ENCODE results near the gene CABLES2. TPM values are rescaled to one million over a fixed set of nuclear protein-coding genes. Genes with fewer than 3 reads are reported as not detected.

CABLES2 gene
- total RNA-seq, 1 experiment from 2014 or later: 8.9 TPM

- peaks cover 94% of the 10 kb centered on the region for H3K79me2 ChIP-seq (ENCODE audit: insufficient read depth, low read length)
- H3K36me3 ChIP-seq (ENCODE audit: control insufficient read depth in 1 of 2, insufficient read depth in 2 of 2, low read length in 2 of 2): peaks cover 0 to 2% of the 10 kb centered on the region in 2 experiments; a peak in 1 of 4 replicates
- peaks cover 81 to 96% of the 10 kb centered on the region in 2 experiments for H3K4me1 ChIP-seq (ENCODE audit: control insufficient read depth in 1 of 2, insufficient read depth in 2 of 2, low read length in 2 of 2)
- intact Hi-C loops (cut with micrococcal nuclease): no loop called here
- ChIA-PET RAD21 (ENCODE audit: low non-redundant PET in 1 of 2, low total read pairs in 2 of 2, uncharacterized antibody in 2 of 2, unreplicated experiment in 2 of 2) (interaction anchor here in 1 of 2 experiments (0.5 kb wide), 1 partner anchor 12 kb away, joined by 5 read pairs; no protein-coding TSS in a partner anchor), CTCF (no interaction called here), POLR2A (no interaction called here)
- H4K20me1 ChIP-seq (ENCODE audit: insufficient read depth): no peaks in the 10 kb centered on the region
- peak overlapping the region; percentile 23 to 44 for H3K4me3 ChIP-seq (replicated peaks in 1 of 2; ENCODE audit: low read depth in 1 of 2, low read length in 2 of 2)
- no peak for DNase-seq (ENCODE audit: low read depth, low spot score)
- H3K27ac ChIP-seq (ENCODE audit: low read depth, low read length): peak overlapping the region; percentile 98
- H3K27me3 ChIP-seq (ENCODE audit: insufficient read depth, low read length): no peaks in the 10 kb centered on the region
- H3K4me2 ChIP-seq (ENCODE audit: low read length): peak overlapping the region; percentile 100
- H3K9me3 ChIP-seq (ENCODE audit: control insufficient read depth in 1 of 2, insufficient read depth in 1 of 2, low read depth in 1 of 2, low read length in 2 of 2): no peaks in the 10 kb centered on the region
- H2AFZ ChIP-seq (ENCODE audit: low read depth, low read length, poor library complexity, severe bottlenecking): no peak overlapping the region
- H3K9ac ChIP-seq (ENCODE audit: low read length): peak overlapping the region; percentile 94
- BruUV-seq (replicated peaks): no TSS peak
- no peak for TF ChIP-seq RAD21 (IDR thresholded peaks at IDR 0.05; ENCODE audit: low read depth)
- TF ChIP-seq ZFX (IDR thresholded peaks at IDR 0.05): peak; percentile 23; the same call in 1 of the 2 replicates
- no peaks in the 10 kb centered on the region for H3K9me2 ChIP-seq (ENCODE audit: insufficient read depth)
- ATAC-seq: peak; percentile 28
Measured at GRCh38 chr20:62360854-62361798, 46.0 kb downstream of the CABLES2 start.

DNA sequence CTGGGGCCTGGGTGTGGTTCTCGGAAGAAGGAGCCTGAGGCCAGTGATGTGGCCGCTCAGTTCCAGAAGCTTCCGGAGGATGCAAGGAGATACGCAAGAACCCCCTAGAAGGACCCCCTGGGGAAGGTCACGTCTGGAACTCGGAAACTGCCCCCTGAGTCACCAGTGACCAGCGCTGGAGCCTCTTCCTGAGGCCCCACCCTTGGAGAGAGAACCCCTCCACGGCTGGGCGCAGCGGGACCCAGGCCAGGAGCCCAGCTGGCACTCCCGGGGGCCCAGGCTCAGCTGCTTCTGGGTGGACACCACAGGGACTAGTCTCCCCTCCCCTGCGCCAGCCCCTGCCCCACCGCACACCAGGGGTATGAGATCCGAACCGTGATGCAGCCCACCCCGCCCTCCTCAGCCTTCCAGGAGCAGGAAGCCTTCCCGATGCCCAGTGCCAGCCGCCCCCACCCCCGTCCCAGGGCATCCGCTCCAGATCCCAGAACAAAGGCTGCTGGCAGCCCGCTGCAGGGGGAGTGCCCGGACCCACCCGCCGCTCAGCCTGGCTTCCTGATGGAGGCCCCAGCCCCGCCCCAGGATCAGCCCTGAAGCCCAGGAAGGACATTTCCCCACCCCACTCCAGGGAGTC is 47.5 kb downstream of the CABLES2 start:
- peak; percentile 73 for DNase-seq (ENCODE audit: low read depth, low spot score)
- H3K36me3 ChIP-seq (ENCODE audit: control insufficient read depth in 1 of 2, insufficient read depth in 2 of 2, low read length in 2 of 2): peaks cover 0 to 5% of the 10 kb centered on the region in 2 experiments; a peak in 2 of 4 replicates
- peak overlapping the region; percentile 55 for H3K9ac ChIP-seq (ENCODE audit: low read length)
- H3K79me2 ChIP-seq (ENCODE audit: insufficient read depth, low read length): peaks cover 94% of the 10 kb centered on the region
- TF ChIP-seq SIN3A (IDR thresholded peaks at IDR 0.05; ENCODE audit: low read depth) (no peak), SP1 (IDR thresholded peaks at IDR 0.05; ENCODE audit: low read depth) (no peak), POLR2AphosphoS5 (IDR thresholded peaks at IDR 0.05; ENCODE audit: low read depth, low read length) (peak; percentile 27; the same call in 1 of the 2 replicates), TCF7L2 (IDR thresholded peaks at IDR 0.05; ENCODE audit: borderline replicate concordance, extremely low read depth, insufficient read depth, insufficient read length) (peak; percentile 22), ZBTB33 (IDR thresholded peaks at IDR 0.05; ENCODE audit: extremely low read depth, insufficient replicate concordance, low read length) (peak; percentile 19), EZH2 (IDR thresholded peaks at IDR 0.05) (no peak), CTCF (IDR thresholded peaks at IDR 0.05 in 2 of 3, conservative IDR thresholded peaks at IDR 0.05 in 1 of 3; ENCODE audit: borderline replicate concordance in 1 of 3, insufficient read depth in 1 of 3, low read depth in 2 of 3, low read length in 2 of 3) (no peak), EGR1 (IDR thresholded peaks at IDR 0.05; ENCODE audit: low read depth) (no peak)
- TF ChIP-seq, protein P1, sequence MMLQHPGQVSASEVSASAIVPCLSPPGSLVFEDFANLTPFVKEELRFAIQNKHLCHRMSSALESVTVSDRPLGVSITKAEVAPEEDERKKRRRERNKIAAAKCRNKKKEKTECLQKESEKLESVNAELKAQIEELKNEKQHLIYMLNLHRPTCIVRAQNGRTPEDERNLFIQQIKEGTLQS (IDR thresholded peaks at IDR 0.05): no peak
- no peaks in the 10 kb centered on the region for H3K9me3 ChIP-seq (ENCODE audit: control insufficient read depth in 1 of 2, insufficient read depth in 1 of 2, low read depth in 1 of 2, low read length in 2 of 2)
- ChIA-PET RAD21 (ENCODE audit: low non-redundant PET in 1 of 2, low total read pairs in 2 of 2, uncharacterized antibody in 2 of 2, unreplicated experiment in 2 of 2) (interaction anchor here in 1 of 2 experiments (1.4 kb wide), 1 partner anchor 9 kb away, joined by 3 read pairs; no protein-coding TSS in a partner anchor), CTCF (interaction anchor here (1.3 to 1.9 kb wide), 2 partner anchors 9 to 23 kb away, joined by 6 to 8 read pairs; no protein-coding TSS in a partner anchor), POLR2A (interaction anchor here (0.9 kb wide), 1 partner anchor 10 kb away, joined by 5 read pairs; no protein-coding TSS in a partner anchor)
- BruUV-seq (replicated peaks): no TSS peak
- H3K27ac ChIP-seq (ENCODE audit: low read depth, low read length): peak overlapping the region; percentile 91
- no peaks in the 10 kb centered on the region for H3K9me2 ChIP-seq (ENCODE audit: insufficient read depth)
- intact Hi-C loops (cut with micrococcal nuclease): loop anchor here (1.0 kb wide), 1 partner anchor 9 kb away; no protein-coding TSS in a partner anchor
- no peaks in the 10 kb centered on the region for H4K20me1 ChIP-seq (ENCODE audit: insufficient read depth)
- 0 out of 4 replicates have a peak overlapping the region, but pooled peaks of 1 of the 2 experiments have one; percentile 11 for H3K4me3 ChIP-seq (replicated peaks in 1 of 2; ENCODE audit: low read depth in 1 of 2, low read length in 2 of 2)
- peak; percentile 5 for ATAC-seq
- peak overlapping the region; percentile 60 for H3K4me2 ChIP-seq (ENCODE audit: low read length)
- H3K4me1 ChIP-seq (ENCODE audit: control insufficient read depth in 1 of 2, insufficient read depth in 2 of 2, low read length in 2 of 2): peaks cover 83 to 95% of the 10 kb centered on the region in 2 experiments
- no peak overlapping the region for H2AFZ ChIP-seq (ENCODE audit: low read depth, low read length, poor library complexity, severe bottlenecking)
- H3K27me3 ChIP-seq (ENCODE audit: insufficient read depth, low read length): no peaks in the 10 kb centered on the region
